ENCODE results near the gene FAM20A.

DNA sequence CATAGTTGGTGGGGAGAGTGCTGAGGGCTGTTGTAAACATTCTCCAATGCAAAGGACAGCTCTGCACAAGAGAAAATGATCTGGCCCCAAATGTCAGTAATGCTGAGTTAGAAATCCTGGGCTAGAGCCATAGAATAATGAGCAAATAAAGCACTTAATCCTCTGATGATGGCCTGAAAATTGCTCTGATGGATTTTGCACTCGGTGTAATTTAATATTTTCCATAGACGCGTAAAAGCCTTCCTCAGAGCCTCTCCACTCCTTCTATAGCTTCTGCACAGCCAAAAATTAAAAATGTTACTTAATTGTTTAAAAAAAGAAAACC lies 23.7 kb downstream of the FAM20A start:
- TF ChIP-seq, protein P1, sequence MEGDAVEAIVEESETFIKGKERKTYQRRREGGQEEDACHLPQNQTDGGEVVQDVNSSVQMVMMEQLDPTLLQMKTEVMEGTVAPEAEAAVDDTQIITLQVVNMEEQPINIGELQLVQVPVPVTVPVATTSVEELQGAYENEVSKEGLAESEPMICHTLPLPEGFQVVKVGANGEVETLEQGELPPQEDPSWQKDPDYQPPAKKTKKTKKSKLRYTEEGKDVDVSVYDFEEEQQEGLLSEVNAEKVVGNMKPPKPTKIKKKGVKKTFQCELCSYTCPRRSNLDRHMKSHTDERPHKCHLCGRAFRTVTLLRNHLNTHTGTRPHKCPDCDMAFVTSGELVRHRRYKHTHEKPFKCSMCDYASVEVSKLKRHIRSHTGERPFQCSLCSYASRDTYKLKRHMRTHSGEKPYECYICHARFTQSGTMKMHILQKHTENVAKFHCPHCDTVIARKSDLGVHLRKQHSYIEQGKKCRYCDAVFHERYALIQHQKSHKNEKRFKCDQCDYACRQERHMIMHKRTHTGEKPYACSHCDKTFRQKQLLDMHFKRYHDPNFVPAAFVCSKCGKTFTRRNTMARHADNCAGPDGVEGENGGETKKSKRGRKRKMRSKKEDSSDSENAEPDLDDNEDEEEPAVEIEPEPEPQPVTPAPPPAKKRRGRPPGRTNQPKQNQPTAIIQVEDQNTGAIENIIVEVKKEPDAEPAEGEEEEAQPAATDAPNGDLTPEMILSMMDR (optimal IDR thresholded peaks at IDR 0.05 in 1 of 3, IDR thresholded peaks at IDR 0.05 in 1 of 3, conservative IDR thresholded peaks at IDR 0.05 in 1 of 3; ENCODE audit: extremely low read depth in 1 of 3, insufficient read depth in 2 of 3, low read length in 3 of 3) = no peak
- TF ChIP-seq EZH2 (IDR thresholded peaks at IDR 0.05; ENCODE audit: low read length) = no peak

Measured in keratinocyte (primary cell).